Activated naive CD4-positive, alpha-beta T cell treated with anti-CD3 and anti-CD28 coated beads, Interleukin-2, amount 50 U/mL, for 16 hours (primary cell): ENCODE data around the gene SPHK2.
"Not testable (repeated sequence)": the region's sequence is repeated elsewhere in the genome, so short reads cannot be mapped to it uniquely, and the experiment has no call there.

Experiments
- DNase-seq: peaks from one replicate; pipeline ENCODE4 v3.0.0-alpha.2; 2020

The SPHK2 gene

DNA sequence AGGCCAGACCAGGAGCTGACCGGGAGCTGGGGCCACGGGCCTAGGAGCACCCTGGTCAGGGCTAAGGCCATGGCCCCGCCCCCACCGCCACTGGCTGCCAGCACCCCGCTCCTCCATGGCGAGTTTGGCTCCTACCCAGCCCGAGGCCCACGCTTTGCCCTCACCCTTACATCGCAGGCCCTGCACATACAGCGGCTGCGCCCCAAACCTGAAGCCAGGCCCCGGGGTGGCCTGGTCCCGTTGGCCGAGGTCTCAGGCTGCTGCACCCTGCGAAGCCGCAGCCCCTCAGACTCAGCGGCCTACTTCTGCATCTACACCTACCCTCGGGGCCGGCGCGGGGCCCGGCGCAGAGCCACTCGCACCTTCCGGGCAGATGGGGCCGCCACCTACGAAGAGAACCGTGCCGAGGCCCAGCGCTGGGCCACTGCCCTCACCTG, 6.6 kb downstream of the SPHK2 start:
- no peak for DNase-seq

DNA sequence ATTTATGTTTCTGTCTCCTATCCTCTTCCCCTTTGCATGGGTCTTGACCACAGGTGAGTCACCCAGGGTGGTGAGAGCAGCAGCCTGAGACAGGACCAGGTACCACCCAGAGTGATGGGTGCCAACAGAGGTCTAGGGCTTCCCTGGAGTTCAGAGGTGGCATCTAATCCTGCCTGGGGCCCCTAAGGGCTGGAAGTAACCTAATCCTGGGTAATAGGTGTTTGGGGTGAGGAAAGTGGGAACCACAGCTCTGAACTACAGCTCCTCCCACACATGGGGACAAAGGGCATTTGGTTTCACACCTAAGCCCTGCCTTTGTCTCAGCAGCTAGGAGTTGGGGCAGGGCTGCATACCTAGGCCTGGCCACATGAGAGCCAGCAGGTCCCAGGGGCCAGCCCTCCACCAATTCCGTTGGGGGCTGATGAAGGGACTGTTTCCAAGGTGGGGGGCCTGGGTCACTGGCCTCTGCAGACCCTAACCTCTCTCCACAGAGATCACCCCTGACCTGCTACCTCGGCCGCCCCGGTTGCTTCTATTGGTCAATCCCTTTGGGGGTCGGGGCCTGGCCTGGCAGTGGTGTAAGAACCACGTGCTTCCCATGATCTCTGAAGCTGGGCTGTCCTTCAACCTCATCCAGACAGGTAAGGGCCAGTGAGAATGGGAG, 8.0 kb downstream of the SPHK2 start:
- DNase-seq = no peak

DNA sequence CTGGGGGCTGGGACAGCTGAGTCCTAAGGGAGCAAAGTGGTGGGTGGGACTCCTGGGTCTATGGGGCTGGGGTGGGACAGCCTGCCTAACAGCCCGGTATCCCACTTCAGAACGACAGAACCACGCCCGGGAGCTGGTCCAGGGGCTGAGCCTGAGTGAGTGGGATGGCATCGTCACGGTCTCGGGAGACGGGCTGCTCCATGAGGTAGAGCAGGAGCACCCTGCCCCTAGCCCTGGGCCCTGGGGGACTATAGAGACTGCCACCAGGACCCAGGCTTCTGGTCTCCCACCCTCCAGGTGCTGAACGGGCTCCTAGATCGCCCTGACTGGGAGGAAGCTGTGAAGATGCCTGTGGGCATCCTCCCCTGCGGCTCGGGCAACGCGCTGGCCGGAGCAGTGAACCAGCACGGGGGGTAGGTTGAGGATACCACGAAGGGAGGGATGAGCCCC, 8.6 kb downstream of the SPHK2 start:
- DNase-seq = no peak

DNA sequence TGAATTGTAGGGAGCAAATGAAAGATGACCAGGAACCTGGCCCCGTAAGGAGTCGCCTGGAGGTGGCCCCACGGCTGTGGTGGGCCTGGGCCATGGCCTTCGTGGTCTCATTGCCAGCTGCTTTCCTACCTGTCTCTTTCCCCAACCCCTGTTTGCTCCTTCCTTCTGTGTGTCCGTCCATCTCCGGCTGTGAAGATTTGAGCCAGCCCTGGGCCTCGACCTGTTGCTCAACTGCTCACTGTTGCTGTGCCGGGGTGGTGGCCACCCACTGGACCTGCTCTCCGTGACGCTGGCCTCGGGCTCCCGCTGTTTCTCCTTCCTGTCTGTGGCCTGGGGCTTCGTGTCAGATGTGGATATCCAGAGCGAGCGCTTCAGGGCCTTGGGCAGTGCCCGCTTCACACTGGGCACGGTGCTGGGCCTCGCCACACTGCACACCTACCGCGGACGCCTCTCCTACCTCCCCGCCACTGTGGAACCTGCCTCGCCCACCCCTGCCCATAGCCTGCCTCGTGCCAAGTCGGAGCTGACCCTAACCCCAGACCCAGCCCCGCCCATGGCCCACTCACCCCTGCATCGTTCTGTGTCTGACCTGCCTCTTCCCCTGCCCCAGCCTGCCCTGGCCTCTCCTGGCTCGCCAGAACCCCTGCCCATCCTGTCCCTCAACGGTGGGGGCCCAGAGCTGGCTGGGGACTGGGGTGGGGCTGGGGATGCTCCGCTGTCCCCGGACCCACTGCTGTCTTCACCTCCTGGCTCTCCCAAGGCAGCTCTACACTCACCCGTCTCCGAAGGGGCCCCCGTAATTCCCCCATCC, 9.4 kb downstream of the SPHK2 start:
- no peak for DNase-seq

DNA sequence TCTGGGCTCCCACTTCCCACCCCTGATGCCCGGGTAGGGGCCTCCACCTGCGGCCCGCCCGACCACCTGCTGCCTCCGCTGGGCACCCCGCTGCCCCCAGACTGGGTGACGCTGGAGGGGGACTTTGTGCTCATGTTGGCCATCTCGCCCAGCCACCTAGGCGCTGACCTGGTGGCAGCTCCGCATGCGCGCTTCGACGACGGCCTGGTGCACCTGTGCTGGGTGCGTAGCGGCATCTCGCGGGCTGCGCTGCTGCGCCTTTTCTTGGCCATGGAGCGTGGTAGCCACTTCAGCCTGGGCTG, 9.9 kb downstream of the SPHK2 start:
- no peak for DNase-seq

DNA sequence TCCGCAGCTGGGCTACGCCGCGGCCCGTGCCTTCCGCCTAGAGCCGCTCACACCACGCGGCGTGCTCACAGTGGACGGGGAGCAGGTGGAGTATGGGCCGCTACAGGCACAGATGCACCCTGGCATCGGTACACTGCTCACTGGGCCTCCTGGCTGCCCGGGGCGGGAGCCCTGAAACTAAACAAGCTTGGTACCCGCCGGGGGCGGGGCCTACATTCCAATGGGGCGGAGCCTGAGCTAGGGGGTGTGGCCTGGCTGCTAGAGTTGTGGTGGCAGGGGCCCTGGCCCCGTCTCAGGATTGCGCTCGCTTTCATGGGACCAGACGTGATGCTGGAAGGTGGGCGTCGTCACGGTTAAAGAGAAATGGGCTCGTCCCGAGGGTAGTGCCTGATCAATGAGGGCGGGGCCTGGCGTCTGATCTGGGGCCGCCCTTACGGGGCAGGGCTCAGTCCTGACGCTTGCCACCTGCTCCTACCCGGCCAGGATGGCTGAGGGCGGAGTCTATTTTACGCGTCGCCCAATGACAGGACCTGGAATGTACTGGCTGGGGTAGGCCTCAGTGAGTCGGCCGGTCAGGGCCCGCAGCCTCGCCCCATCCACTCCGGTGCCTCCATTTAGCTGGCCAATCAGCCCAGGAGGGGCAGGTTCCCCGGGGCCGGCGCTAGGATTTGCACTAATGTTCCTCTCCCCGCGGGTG, 10.4 kb downstream of the SPHK2 start:
- DNase-seq = no peak

DNA sequence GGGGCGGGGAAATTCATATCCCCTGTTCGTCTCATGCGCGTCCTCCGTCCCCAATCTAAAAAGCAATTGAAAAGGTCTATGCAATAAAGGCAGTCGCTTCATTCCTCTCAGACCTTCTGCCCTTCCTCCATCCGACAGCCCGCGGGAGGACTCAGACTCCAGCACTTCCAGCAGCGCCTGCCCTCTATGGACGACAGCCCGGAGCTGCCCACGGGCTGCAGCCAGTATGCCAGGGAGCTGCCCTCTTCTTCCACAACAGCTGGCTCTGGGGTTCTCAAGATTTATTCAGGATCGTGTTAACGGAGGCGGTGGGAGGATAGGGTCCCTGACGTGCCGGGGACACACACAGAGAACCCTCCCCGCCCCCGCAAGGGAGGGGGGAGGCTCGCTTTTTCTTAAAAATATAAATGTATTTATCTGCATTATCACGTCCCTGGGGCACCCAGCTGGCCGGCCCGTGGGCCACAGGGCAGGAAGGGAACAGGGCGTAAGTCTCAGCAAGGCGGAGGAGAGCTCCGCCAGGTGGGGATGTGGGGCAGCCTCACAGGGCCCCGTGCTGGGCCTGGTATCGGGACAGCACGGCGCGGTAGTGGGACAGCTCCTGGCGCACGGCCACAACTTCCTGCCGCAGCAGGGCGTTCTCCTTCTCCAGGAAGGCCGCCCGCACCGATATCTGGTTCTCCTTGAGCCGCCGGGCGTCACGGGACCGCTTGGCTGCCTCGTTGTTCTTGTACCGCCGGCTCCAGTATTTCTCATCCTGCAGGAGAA, 11.2 kb downstream of the SPHK2 start:
- no peak for DNase-seq

DNA sequence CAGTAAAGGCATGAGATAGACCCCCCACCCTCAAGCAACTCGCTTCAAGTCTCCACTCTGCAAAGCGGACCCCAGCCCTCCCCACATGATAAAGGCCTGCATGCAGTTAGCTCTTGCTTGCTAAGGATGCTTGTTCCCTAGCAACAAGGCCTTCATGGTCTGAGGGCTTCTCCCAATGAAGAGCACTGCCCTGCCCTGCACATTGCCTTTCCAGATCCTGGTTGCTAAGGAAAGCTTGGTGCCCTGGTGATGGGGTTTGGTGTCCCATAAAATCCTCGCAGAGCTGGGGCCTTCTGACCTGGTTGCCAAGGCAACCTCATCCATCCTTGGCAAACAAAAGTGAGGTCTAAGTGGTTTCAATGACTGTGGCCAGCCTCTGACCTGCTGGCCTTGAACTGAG, 11.9 kb downstream of the SPHK2 start:
- DNase-seq = no peak

DNA sequence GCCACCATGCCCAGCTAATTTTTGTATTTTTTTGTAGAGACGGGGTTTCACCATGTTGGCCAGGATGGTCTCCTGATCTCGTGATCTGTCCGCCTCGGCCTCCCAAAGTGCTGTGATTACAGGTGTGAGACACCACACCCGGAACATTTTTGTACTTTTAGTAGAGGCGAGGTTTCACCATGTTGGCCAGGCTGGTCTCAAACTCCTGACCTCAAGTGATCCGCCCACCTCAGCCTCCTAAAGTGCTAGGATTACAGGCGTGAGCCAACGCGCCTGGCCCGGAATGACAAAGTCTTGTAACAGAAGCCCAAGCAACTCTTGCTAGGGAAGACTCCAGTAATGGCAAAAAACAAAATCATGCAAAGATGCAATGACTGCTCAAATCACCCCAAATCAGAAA, 13.0 kb downstream of the SPHK2 start:
- not testable (repeated sequence) for DNase-seq

DNA sequence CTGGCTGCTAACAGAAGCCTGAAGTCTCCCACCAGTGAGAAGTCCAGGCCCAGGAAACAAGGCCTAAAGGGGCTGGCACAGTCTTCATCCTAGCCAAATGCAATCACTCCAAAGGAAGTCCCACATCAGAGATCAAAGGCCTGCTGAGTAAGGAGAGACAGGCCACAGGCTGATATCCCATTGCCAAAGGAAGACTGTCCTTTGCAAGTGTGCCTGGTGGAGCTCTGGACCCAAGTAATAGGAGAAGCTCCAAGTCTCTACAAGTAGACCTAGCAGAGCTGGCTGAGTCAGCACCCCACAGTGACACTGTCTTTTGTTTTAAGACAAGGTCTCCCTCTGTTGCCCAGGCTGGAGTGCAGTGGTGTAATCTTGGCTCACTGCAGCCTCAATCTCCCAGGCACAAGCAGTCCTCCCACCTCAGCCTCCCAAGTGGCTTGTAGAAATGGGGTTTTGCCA, 13.4 kb downstream of the SPHK2 start:
- DNase-seq = no peak

DNA sequence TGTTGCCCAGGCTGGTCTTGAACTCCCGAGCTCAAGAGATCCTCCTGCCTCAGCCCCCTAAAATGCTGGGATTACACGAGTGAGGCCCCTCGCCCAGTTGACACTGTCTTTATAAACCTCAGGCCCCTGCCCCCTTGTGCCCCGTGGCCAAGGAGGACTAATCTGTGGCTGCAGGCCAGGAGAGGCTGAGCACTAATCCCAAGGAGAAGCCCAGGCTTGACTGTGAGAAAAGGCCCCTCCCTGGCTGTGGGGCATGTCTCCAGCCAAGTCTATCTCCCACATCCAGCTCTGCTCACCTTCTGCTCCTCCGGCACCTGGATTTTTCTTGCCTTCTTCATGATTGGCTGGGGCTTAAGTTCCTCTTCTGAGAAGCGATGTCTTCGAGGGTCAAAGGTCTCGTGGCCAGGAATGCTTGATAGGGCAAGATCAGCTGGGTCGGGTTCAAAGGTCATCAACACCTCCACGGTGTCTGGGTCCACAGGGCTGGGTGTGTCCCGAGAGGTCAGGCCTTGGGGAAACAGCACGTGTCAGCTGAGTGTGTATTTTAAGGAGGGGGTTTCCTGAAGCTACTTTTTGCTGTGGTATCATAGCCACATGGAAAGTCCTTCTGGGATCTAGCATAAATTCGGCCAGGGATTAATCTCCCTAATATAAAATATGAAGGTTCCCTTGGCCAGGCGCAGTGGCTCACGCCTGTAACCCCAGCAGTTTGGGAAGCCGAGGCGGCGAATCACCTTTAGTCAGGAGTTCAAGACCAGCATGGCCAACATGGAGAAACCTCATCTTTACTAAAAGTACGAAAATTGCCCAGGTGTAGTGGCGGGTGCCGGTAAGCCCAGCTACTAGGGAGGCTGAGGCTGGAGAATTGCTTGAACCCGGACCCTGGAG, 14.1 kb downstream of the SPHK2 start:
- no peak for DNase-seq

DNA sequence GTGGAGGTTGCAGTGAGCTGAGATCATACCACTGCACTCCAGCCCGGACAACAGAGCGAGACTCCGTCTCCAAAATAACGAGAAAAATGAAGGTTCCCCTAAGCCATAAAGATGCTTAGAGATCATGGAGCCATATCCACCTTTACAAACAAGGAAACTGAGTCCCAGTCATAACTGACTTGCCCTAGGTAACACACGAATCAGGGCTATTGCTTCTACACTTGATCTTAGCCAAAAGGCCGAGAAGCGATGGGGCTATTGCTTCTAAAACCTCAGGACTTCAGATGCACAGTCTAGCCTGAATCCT, 14.7 kb downstream of the SPHK2 start:
- DNase-seq = no peak

DNA sequence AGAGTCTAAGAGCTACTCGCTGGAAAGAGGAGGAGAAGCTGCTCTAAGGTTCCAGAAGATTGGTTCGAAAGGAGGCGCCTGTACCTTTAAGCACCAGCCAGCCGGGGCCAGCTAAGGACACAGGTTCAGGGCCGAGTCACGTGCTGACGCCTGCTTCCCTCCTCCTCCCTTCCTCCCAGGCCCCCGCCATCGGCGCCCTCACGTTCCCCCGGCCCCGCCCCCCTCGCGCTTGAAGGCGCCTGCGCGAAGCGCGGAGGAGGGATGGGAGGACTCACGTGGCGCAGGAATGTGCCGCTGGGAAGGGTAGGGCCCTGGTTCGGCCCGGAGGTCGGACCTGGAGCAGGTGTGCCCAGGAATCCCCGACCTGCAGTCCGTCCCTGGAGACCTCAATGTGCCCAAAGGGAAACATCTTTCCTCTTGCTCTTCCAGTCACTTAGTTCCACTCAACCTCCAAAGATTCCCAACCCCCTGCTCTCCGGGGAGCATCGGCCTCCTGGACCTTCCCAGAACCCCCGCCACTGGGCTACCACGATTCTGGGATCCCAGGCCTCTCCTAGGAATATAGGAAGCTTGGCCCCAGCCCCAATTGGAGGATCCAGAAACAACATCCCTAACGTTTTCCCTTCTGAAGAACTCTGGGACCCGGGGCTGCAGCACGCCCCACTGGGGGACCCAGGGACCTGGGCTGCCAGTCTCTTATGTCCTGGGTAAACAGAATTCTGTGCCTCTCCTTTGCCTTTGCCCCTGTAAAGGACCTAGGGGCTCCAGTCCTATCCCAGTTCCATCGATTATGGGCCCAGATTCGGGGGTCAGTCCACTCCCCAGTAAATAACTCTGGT, 15.3 kb downstream of the SPHK2 start:
- peak; percentile 93 for DNase-seq

DNA sequence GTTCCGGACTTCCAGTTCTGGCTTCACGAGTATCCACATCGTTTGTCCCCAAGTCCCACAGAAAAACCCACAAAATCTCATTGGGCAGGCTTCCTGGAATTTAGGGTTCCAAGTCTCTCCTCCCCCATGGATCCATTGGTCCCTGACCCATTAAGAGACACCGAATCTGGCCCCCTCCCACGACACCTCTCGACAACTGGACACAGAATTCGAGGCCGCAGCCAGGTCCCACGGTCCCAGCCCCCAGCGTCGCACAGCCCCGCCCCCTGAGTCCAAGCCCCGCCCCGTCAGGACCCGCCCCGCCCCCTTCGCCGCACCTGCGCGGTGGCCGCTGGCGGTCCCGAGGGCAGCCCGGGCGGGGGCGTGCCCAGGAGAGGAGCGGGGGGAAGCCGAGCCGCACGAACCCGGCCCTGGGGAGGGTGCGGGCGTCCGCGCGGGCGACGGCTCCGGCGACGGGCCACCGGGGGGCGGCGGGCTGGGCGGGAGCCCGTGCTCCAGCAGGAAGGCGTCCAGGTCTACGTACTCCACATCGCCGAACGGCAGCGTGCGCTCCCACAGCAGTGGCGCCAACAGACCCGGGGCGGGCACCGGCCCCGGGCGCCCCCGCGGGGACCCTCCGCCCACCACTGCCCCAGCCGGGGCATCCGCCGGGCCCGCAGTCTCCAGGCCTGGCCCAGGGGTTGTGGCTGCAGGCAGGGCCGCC, 16.1 kb downstream of the SPHK2 start:
- DNase-seq = peak; percentile 74

DNA sequence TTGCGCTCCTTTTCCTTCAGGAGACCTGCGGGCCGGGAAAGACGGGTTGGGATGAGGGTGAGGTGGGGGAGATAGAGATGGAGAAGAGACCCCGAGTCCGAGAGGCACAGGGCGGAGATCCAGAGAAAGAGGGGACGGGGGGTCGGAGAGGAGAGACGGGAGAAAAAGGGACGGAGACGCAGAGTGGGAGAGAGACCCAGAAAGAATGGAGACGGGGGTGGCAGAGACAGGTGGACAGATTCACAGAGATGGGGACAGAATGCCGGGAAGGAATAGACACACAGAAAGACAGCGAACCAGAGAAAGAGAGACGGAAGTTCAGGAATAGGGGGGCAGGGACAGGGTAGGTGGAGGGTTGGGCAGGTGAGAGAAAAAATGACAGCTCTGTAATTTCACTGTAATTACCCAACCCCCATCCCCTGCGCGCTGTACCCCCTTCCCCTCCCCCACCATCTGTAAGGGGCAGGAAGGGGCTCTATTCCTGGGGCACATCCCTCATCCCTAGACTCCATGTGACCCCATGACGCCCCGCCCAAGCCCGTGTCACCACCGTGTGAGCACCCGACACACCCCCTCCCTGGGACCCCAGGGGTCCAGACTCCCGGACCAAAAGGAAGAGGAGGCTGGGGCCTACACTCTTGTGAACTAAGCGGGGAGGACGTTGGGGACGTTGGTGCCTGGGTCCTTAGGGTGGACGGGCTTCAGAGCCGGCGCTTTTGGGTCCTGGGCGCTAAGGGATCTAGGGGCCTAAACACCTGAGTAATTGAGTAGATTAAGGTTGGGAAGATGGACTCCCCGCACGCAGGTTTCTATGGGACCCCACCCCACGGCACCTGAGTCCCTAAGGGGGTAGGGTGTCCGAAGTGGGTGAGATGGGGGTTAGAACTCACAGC, 16.9 kb downstream of the SPHK2 start:
- no peak for DNase-seq

DNA sequence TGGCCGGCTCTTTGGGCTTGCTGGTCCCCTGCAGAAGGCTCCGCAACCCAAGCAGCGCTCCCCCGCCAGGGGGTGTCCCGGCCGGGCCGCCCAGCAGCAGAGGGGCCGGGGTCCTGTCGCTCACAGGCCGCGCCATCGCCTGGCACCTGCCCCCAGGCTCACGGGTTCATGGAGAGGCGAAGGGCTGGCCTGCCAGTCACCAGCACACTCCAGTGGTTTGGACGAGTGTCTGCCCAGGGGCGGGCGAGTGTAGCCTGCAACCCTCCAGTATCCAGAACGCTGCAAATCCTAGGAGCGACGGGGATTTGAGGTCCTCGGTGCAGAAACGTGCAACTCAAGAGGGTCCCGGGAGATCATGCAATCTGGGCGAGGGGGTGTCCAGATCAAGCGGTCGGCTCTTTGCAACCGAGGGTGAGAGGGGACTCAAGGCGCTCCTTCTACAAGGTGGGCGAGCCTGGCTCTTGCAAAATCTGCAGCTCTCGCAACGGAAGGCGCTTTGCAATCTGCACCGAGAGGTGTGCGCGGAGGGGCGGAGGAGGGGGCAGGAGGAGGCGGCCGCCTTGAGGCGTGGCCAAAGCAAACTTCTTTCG, 17.6 kb downstream of the SPHK2 start, which contains the start of gene DBP:
Gene DBP (minus strand): TSS at position 521 of the 590 bp plus-strand sequence. CDS start 385 bp downstream, at position 136.
- DNase-seq = peak; percentile 45

DNA sequence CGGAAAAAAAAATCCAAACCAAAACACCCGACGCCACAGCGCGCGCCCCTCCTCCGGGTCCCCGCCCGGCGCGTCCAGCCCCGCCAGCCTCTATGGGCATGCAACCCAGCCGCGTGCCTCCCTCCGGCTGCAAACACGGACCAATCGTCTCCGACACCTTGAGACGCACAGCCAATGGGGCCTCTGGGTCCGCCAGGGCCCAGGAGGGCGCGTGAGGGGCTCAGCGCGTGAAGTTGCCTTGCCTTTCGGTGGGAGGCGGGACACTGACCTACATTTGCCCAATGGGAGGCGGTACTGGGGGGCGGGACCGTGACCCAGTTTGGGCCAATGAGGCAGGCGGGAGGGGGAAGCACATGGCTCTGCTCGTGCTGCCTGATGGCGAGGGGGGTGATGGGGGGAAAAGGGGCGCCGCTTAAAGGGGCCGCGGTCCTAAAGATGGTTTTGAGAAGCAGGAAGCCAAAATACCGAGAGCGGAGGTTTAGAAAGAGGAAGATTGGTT, 18.2 kb downstream of the SPHK2 start:
- peak; percentile 100 for DNase-seq

DNA sequence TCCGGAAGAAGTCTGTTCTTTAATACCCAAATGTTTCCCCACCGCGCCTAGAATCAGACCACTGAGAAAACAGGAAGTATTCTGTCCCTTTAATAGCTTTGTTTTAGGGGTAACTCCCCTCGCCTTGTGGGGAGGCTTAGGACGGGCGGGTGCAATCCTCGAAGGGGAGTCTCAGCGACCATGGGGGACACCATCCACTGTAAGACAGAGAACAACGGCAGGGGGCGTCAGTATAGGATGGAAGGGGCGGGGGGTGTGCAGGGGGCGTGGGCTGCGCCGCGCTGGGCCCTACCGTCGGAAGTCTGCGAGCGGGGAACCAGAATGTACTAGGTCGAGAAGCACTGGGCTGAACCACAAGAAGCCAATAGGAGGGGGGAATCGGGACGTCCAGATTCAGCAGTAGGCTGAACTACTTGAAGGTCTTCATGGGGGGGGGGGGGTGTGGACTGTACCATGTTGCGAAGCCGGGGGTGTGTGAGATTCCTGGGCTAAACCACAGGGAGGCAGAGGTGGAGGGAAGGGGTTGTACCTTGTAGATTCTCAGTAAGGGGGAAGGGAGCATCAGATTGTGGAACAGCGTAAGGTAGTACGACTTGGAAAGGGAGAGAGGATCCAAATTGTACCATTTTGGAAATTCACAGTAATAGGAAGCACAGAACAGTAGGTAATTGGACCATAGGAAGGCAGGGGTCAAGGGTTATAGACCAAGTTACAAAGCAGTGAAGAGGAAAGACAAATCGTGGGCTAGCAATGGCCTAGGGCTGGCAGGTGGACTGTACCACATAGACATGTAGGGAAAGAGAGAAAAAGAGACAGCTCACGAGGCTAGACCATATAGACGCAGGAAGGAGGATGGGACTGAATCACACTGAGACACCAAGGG, 18.9 kb downstream of the SPHK2 start:
- DNase-seq = peak; percentile 81
